GM10266 (cell line): Measurements from ENCODE around the gene MROH7.
A peak's percentile ranks its signal among the peaks of the same experiment; 100 is the strongest.

Experiments used
- DNase-seq: peaks from one replicate; pipeline ENCODE4 v3.0.0; 2012; ENCODE audit errors: extremely low spot score
- CTCF ChIP-seq: IDR thresholded peaks from 2 replicates; pipeline ENCODE4 v1.5.1; 2012; ENCODE audit warnings: mild to moderate bottlenecking, low read depth; ENCODE audit not compliant: control insufficient read depth, insufficient read depth; ENCODE audit errors: missing control alignments

MROH7 gene

DNA sequence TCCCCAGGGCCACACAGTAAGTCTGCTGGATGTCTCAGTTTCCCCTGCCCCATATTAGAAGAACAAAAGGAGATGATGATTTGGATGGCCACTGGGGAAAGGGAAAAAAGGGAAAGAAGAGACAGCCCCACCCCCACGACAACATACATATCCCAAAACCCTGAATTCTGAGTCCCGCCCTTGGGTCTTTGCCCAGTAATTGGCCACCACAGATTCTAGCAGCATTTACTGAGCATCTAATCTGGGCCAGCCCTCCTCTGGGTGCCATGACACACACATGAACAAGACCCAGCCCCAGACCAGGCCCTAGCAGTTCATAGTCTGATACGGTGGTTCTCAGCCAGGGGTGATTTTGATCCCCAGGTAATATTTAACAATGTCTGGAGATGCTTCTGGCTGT, 68.8 kb downstream of the MROH7 start:
- DNase-seq, result no peak
- TF ChIP-seq CTCF, result no peak

DNA sequence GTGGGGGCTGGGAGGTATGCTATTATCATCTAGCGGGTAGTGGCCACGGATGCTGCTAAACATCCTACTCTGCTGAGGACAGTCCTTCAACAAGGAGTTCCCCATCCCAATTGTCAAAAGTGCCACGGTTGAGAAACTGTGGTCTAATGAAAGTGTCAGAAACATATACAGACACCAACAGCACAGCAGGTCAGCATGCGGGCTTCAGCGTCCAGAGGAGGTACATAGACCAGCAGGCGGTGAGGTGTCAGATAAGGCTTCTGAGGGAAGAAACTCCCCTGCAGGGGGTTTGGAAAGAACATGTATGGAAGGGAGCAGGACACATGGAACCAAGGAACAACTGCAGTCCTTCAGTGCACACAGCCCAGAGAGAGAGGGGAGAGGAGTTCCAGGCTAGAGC, 69.3 kb downstream of the MROH7 start:
- DNase-seq, result no peak
- no peak for TF ChIP-seq CTCF

GRCh38 chr1:54711536-54711935, 70.0 kb downstream of the MROH7 start:
- no peak for TF ChIP-seq CTCF
- no peak for DNase-seq

GRCh38 chr1:54714881-54715492, 73.4 kb downstream of the MROH7 start:
- no peak for TF ChIP-seq CTCF
- no peak for DNase-seq

DNA sequence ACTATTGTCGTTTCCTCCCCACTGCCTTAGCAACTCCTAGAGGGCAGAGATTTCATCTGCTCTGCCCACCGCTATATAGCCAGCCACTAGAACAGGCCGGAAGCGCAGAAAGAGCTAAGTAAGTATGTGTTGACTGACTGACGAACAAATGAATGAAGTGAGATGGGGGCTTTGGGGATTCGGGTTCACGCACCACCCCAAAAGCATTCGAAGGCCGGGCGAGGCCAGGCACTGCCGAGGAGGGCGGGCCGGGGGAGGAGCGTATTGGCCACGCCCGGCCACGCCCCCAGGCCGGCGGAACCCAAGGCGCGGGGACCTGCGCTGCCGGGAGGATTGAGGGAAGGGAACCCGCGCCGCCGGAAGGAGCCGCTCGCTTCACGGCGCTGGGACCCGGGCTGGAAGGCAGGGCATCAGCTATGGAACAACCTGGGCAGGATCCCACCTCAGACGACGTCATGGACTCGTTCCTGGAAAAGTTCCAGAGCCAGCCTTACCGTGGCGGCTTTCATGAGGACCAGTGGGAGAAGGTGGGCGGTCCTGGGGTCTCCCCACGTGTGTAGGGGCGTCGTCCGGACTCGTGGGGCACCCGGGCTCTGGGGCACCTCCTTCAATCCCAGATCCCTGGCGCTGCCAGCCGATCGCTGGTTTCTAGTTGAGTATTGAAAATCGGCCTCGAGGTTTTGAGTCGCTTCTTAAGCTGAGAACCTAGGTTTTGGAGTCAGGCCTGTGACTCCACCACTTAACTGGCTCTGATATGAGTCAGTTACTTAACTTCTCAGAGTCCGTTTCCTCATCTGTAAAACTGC, 74.1 kb downstream of the MROH7 start, which contains the start of gene TTC4:
TTC4 (plus strand) TSS at position 369 of the 806 bp plus-strand sequence; CDS start at position 417, 48 bp downstream.
- TF ChIP-seq CTCF, result no peak
- peak; percentile 89 for DNase-seq

DNA sequence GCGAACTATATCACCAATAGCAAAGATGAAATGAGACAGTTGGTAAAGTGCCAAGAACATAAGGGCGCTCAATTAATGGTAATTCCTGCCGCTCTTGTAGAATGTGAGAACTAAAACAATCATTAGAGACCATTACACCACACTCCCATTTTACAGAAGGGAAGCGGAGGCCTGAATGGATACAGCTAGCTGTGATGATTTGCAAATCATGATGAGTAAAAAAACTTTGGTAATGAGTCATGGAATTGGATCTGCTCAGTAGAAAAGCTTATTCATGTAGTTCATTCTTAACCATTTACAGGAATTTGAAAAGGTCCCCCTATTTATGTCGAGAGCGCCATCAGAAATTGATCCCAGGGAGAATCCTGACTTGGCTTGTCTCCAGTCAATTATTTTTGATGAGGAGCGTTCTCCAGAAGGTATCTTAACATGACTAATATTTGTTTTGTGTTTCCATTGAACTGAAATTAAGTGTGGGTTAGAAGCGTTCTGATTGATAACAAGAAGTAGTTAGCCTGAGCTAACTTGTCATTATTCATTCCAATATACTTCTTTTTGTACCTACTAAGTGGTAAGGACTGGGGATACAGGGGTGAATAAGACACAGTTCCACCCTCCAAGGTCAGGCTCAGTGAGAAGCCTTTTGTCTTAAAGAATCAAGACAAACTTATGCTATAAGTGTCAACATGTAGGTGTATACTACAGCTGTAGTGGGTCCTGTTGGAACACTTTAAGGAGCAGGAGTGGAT, 74.9 kb downstream of the MROH7 start:
- DNase-seq, result no peak

More for the DNA sequence above, 74.9 kb downstream of the MROH7 start:
- no peak for TF ChIP-seq CTCF
